H9 (cell line): ENCODE data around the gene KAT2B. TPM values are rescaled to one million over a fixed set of nuclear protein-coding genes. Genes with fewer than 3 reads are reported as not detected.
A peak's percentile ranks its signal among the peaks of the same experiment; 100 is the strongest.

Source experiments
- DNase-seq: peaks from one replicate; pipeline ENCODE4 v3.0.0-alpha.2; 2017
- H2AFZ ChIP-seq: one replicate; pipeline ENCODE4 v1.6.1; 2013; ENCODE audit warnings: mild to moderate bottlenecking, low read length, control low read depth, moderate library complexity
- H2AK5ac ChIP-seq: 2 replicates; pipeline ENCODE4 v1.6.1; 2013; ENCODE audit warnings: low read length, control low read depth, mixed read lengths; ENCODE audit not compliant: insufficient read length
- H2BK120ac ChIP-seq: one replicate; pipeline ENCODE4 v1.6.1; 2013; ENCODE audit warnings: low read depth, mild to moderate bottlenecking, low read length, control low read depth, inconsistent platforms; ENCODE audit not compliant: poor library complexity, severe bottlenecking
- H2BK12ac ChIP-seq: 2 replicates; pipeline ENCODE4 v1.6.1; 2013; ENCODE audit warnings: low read length, control low read depth, mixed read lengths, low read depth; ENCODE audit not compliant: insufficient read length
- H2BK15ac ChIP-seq: 2 replicates; pipeline ENCODE4 v1.6.1; 2013; ENCODE audit warnings: low read depth, low read length, control low read depth
- H2BK20ac ChIP-seq: one replicate; pipeline ENCODE4 v1.6.1; 2013; ENCODE audit warnings: low read depth, mild to moderate bottlenecking, low read length, control low read depth, inconsistent platforms; ENCODE audit not compliant: poor library complexity, severe bottlenecking
- H2BK5ac ChIP-seq: 2 replicates; pipeline ENCODE4 v1.6.1; 2013; ENCODE audit warnings: low read length, control low read depth, mixed read lengths; ENCODE audit not compliant: insufficient read length
- H3K14ac ChIP-seq: 2 replicates; pipeline ENCODE4 v1.6.1; 2013; ENCODE audit warnings: low read length, control low read depth; ENCODE audit not compliant: insufficient read depth
- H3K18ac ChIP-seq: 2 replicates; pipeline ENCODE4 v1.6.1; 2013; ENCODE audit warnings: low read depth, mild to moderate bottlenecking, mixed read lengths, low read length, control low read depth; ENCODE audit not compliant: insufficient read length
- H3K23ac ChIP-seq: 2 replicates; pipeline ENCODE4 v1.6.1; 2013; ENCODE audit warnings: low read length, control low read depth, mixed read lengths, low read depth; ENCODE audit not compliant: insufficient read length
- H3K23me2 ChIP-seq: 2 replicates; pipeline ENCODE4 v1.6.1; 2013; ENCODE audit warnings: low read depth, mild to moderate bottlenecking, mixed read lengths, low read length, control low read depth; ENCODE audit not compliant: insufficient read length, poor library complexity, severe bottlenecking
- H3K27ac ChIP-seq: 2 replicates; pipeline ENCODE4 v1.5.1; 2013; ENCODE audit warnings: low read length, control low read depth, mixed read lengths, low read depth; ENCODE audit not compliant: insufficient read length
- H3K27me3 ChIP-seq: 2 replicates; pipeline ENCODE4 v1.6.1; 2013; ENCODE audit warnings: low read length, control low read depth, inconsistent platforms; ENCODE audit not compliant: insufficient read depth
- H3K4ac ChIP-seq: 2 replicates; pipeline ENCODE4 v1.6.1; 2013; ENCODE audit warnings: low read depth, mild to moderate bottlenecking, control low read depth, inconsistent platforms, low read length, moderate library complexity
- H3K4me1 ChIP-seq: 2 replicates; pipeline ENCODE4 v1.6.1; 2013; ENCODE audit warnings: low read length, control low read depth, inconsistent platforms; ENCODE audit not compliant: insufficient read depth
- H3K4me2 ChIP-seq: 2 replicates; pipeline ENCODE4 v1.6.1; 2013; ENCODE audit warnings: low read length, control low read depth, mixed read lengths; ENCODE audit not compliant: insufficient read length, insufficient read depth
- H3K56ac ChIP-seq: 2 replicates; pipeline ENCODE4 v1.6.1; 2013; ENCODE audit warnings: low read depth, mild to moderate bottlenecking, mixed read lengths, low read length, control low read depth; ENCODE audit not compliant: insufficient read length
- H3K79me1 ChIP-seq: 2 replicates; pipeline ENCODE4 v1.6.1; 2013; ENCODE audit warnings: low read depth, mild to moderate bottlenecking, moderate library complexity, low read length, control low read depth, inconsistent platforms; ENCODE audit not compliant: insufficient read depth, poor library complexity, severe bottlenecking
- H3K79me2 ChIP-seq: 2 replicates; pipeline ENCODE4 v1.6.1; 2013; ENCODE audit warnings: low read length, control low read depth, inconsistent platforms; ENCODE audit not compliant: insufficient read depth
- H3K9ac ChIP-seq: 2 replicates; pipeline ENCODE4 v1.6.1; 2013; ENCODE audit warnings: low read length, control low read depth, mixed read lengths; ENCODE audit not compliant: insufficient read length; ENCODE audit errors: extremely low read depth
- H3K9me3 ChIP-seq: one replicate; pipeline ENCODE4 v1.6.1; 2013; ENCODE audit warnings: low read depth, low read length, inconsistent platforms; ENCODE audit not compliant: control insufficient read depth
- H3T11ph ChIP-seq: one replicate; pipeline ENCODE4 v1.6.1; 2013; ENCODE audit warnings: mild to moderate bottlenecking, low read length, control low read depth, inconsistent platforms
- H4K20me1 ChIP-seq: one replicate; pipeline ENCODE4 v1.6.1; 2013; ENCODE audit not compliant: control insufficient read depth, insufficient read length, insufficient read depth
- H4K5ac ChIP-seq: 2 replicates; pipeline ENCODE4 v1.6.1; 2013; ENCODE audit warnings: low read depth, mild to moderate bottlenecking, mixed read lengths, low read length, control low read depth; ENCODE audit not compliant: insufficient read length
- H4K8ac ChIP-seq: replicated peaks from 2 replicates; pipeline ENCODE4 v1.6.1; 2013; ENCODE audit warnings: low read length, control low read depth, mixed read lengths, low read depth; ENCODE audit not compliant: insufficient read length
- H4K91ac ChIP-seq: 2 replicates; pipeline ENCODE4 v1.6.1; 2013; ENCODE audit warnings: low read depth, mild to moderate bottlenecking, moderate library complexity, mixed read lengths, low read length, control low read depth; ENCODE audit not compliant: insufficient read length
- H3K27ac Mint-ChIP-seq, 3 experiments: 2 replicates in 2 of 3; 3 replicates in 1 of 3; pipeline ENCODE4 v1.8.0; 2020 to 2021; ENCODE audit warnings: mixed read lengths in 3 of 3, mild to moderate bottlenecking in 1 of 3, moderate library complexity in 1 of 3
- H3K27me3 Mint-ChIP-seq: 2 replicates; pipeline ENCODE4 v1.8.0; 2021; ENCODE audit warnings: low read depth, mild to moderate bottlenecking, moderate library complexity, mixed read lengths
- H3K36me3 Mint-ChIP-seq, 3 experiments: 2 replicates in 2 of 3; 3 replicates in 1 of 3; pipeline ENCODE4 v1.8.0; 2020 to 2021; ENCODE audit warnings: low read depth in 3 of 3, mixed read lengths in 3 of 3; ENCODE audit not compliant: insufficient read depth in 1 of 3
- H3K4me1 Mint-ChIP-seq, 2 experiments: 2 replicates each; pipeline ENCODE4 v1.8.0; 2020; ENCODE audit warnings: mixed read lengths in 2 of 2
- H3K4me3 Mint-ChIP-seq, 2 experiments: 2 replicates in 1 of 2; 3 replicates in 1 of 2; pipeline ENCODE4 v1.8.0; 2020 to 2021; ENCODE audit warnings: mild to moderate bottlenecking in 2 of 2, mixed read lengths in 2 of 2, moderate library complexity in 1 of 2
- H3K9me3 Mint-ChIP-seq, 2 experiments: 2 replicates in 1 of 2; 3 replicates in 1 of 2; pipeline ENCODE4 v1.8.0; 2020; ENCODE audit warnings: mild to moderate bottlenecking in 2 of 2, mixed read lengths in 2 of 2, moderate library complexity in 1 of 2
- CTCF ChIP-seq: fragments of 200-600 bp; sonication (generic); conservative IDR thresholded peaks from 3 replicates; pipeline ENCODE4 v1.8.0; 2021; ENCODE audit warnings: antibody characterized with exemption, mild to moderate bottlenecking
- WGBS: extraction: QIAGEN DNeasy Blood & Tissue Kit; methylation state at CpG from one replicate; pipeline ENCODE4 v1.1.7; 2013; ENCODE audit warnings: missing lambda C conversion rate, low lambda C conversion rate, mixed read lengths; ENCODE audit not compliant: insufficient read length; ENCODE audit errors: extremely low coverage; 5-methylcytosine and 5-hydroxymethylcytosine counted together
- total RNA-seq: library from RNA; stranded (reverse); gene quantifications from 2 replicates; pipeline ENCODE4 v1.2.1, GENCODE V29; 2021

KAT2B gene
- total RNA-seq, 1 experiment from 2014 or later, result 6.3 TPM

GRCh38 chr3:20190991-20191390 is 150.7 kb downstream of the KAT2B start:
- H3K27ac ChIP-seq, result no peak overlapping the region
- no peaks in the 10 kb centered on the region for H4K20me1 ChIP-seq
- Mint-ChIP-seq H3K9me3 (no peaks in the 10 kb centered on the region), H3K27me3 (no peaks in the 10 kb centered on the region), H3K27ac (no peak overlapping the region), H3K36me3 (no peaks in the 10 kb centered on the region), H3K4me3 (no peak overlapping the region), H3K4me1 (peaks cover 3 to 6% of the 10 kb centered on the region in 2 experiments; a peak in 2 of 4 replicates)
- no peak overlapping the region for H3K4ac ChIP-seq
- H3K79me2 ChIP-seq, result no peaks in the 10 kb centered on the region
- peaks cover 6% of the 10 kb centered on the region for H3K23me2 ChIP-seq
- DNase-seq, result peak; percentile 36
- H2AK5ac ChIP-seq, result no peak overlapping the region
- H2BK5ac ChIP-seq, result no peak overlapping the region
- no peak overlapping the region for H4K8ac ChIP-seq
- WGBS, result no CpG with 5 or more reads among the region's 5 CpGs
- no peak overlapping the region for H2BK12ac ChIP-seq
- H2BK20ac ChIP-seq, result no peak overlapping the region
- H3T11ph ChIP-seq, result no peak overlapping the region
- no peaks in the 10 kb centered on the region for H3K27me3 ChIP-seq
- no peak overlapping the region for H3K14ac ChIP-seq
- H3K9ac ChIP-seq, result no peak overlapping the region
- H4K91ac ChIP-seq, result no peak overlapping the region
- H3K23ac ChIP-seq, result no peak overlapping the region
- H3K18ac ChIP-seq, result no peak overlapping the region
- peak; percentile 39 for TF ChIP-seq CTCF
- H3K56ac ChIP-seq, result no peak overlapping the region
- no peaks in the 10 kb centered on the region for H3K9me3 ChIP-seq
- no peaks in the 10 kb centered on the region for H3K79me1 ChIP-seq
- no peak overlapping the region for H3K4me2 ChIP-seq
- H2AFZ ChIP-seq, result no peak overlapping the region
- H2BK15ac ChIP-seq, result no peak overlapping the region
- no peak overlapping the region for H2BK120ac ChIP-seq
- no peaks in the 10 kb centered on the region for H3K4me1 ChIP-seq
- H4K5ac ChIP-seq, result no peak overlapping the region
